ENCODE results near the gene ATP6V0C.

The ATP6V0C gene

DNA sequence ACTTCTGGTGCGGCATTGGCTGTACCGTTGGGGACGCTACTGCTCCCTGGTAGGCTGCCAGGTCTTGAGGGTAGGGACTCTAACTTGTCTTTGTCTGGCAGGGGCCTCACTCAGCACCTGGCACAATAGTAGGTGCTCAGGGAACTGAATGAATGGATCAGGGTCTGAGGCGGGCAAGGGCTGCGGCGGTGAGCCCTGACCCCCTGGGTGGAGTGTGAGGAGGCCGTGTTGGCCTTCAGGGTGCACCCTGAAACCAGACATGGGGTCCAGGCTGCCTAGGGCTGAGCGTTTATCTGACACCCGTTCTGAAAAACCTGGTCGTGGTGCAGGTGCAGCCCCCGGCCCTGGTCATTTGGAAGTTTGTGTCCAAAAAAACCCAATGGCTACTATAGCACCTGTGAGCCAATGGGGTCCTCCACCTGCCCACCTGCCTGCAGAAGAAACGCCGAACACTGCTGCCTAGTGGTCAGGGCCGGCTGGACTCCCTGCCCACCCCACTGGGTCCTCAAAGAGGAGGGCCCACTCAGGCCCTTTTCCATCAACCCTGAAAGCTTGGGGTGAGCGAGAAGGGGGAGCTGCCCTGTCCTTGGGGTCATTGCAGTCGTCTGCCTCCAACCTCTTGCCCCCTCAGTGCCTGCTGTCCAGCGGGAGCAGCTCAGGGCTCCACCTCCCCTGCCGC is 4.9 kb upstream of the ATP6V0C start:
- DNase-seq (ENCODE audit: low read depth in 2 of 2, low spot score in 1 of 2): no peak

DNA sequence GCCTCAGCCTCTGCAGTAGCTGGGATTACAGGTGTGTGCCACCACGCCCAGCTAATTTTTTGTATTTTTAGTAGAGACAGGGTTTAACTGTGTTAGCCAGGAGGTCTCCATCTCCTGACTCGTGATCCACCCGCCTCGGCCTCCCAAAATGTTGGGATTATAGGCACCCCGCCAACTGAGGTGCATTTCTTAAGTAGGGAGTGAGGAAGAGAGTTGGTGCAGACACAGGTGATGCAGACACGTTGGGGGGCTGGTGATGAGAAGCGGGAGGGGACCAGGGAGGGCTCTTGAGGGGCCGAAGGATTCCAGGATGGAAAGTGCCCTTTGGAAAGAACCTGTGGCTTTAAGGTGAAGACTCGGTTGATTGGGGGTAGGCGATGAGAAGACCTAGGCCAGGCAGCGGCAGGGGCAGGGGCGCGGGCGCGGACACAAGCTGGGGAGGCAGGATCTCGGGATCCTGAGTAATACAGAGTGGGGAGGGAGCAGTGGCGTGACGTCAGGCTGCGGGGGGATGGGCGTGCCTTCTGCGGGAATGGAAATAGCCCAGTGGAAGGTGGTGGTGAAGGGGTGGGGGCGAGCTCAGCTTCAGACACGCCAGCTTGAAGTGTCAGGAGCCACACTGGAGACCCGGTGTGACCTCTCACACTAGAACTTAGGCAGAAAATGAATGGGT is 2.5 kb upstream of the ATP6V0C start:
- DNase-seq (ENCODE audit: low read depth in 2 of 2, low spot score in 1 of 2): no peak

DNA sequence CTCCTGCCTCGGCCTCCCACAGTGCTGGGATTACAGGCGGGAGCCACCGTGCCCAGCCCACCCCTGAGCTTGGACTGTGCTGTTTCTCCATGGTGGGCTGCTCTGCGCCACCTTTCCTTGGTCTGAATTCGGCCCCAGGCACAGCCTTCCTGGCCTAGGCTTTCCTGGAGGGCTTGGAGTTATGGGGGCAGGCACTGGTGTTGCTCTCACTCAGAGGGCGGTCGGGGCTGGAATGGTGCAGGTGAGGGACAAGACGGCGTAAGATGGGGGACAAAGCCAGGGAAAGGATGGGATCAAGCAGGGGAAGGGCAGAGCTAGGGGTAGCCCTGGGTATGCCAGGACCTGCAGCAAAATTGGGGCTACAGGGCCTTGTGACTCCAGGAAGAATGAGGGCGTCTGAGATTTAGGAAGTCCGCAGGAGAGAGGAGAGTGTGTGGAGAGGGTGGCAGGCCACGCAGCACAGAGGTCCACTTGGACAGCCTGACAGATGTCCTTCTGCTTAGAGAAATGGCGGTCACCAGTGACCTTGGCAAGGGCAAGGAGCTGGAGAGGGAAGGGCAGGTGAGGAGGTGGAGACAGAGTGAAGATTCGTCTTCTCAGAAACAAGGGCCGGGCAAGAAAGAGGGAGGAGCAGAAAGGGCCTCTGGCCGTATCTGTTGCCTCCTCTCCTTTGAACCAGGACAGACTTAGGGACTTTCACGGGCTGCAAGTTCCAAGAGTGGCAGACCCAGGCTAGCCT is 1.6 kb upstream of the ATP6V0C start:
- DNase-seq (ENCODE audit: low read depth in 2 of 2, low spot score in 1 of 2): no peak

DNA sequence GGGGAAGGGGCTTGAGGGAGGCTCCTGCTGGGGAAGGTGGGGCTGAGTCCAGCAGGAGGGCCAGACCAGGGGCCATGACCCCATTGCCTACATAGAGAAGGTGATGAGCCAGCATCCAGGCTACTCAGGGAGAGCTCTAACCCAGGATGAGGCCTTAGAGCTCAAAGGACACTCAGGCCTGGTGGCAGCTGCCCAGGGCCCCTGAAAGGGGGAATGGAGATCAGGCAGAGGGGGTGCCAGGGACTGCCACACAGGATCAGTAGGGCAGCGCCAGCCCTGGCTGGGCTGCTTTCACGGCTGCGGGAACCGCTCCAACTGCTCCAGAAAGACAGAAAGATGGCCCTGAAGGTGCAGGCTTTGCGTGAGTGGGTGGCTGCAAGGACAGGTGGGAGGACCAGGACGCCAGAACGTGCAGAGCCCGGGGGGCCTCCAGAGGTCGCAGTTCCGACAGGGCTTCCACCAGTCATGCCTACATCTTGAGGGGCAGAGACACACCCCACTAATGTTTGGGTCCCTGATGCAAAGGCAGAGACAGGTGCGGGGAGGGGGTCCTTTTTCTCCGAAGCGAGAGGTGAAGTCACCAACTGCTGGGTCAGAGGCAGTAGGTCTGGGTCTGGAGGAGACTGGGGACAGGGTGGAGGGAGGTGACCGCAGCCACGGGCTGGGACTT is 882 bp upstream of the ATP6V0C start:
- no peak for DNase-seq (ENCODE audit: low read depth in 2 of 2, low spot score in 1 of 2)

DNA sequence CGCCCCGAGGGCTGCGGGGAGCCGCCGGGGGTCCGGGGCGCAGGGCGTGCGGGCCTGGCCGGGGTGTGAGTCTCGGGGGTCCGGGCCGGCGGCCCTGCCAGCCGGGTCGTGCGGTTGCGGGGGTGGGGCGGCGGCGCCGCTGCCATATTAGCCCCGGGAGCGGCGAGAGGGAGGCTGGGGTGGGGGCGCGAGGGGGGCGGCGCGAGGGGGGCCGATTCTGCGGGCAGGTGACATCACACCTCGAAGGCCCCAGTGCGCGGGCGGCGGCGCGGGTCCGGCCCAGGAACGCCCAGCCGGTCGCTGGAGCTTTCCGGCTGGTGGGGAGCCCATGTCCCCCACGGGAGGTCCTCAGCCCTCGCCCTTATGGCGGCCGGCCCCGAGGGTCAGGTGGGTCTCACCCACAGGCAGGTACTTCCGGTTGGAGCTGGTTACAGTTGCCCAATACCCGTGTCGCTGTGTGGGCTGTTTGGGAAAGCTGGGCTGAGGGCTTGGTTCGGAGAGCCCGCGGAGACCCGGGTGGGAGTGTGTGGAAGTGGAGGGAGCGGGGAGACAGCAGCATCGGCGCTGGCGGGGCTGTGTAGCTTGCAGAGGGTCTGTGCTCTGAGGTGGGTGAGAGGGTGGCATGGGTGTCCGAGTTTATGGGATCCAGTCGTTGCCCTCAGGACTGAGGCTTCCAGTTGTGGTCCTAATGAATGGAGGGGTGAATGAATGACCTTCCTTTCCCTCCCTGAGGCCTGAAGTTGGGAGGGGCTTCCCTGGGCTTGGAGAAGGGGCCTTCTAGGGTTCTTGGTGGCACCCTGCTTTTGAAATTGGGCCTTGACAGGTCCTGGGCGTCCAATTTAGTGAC is 804 bp downstream of the ATP6V0C start:
- no peak for DNase-seq (ENCODE audit: low read depth in 2 of 2, low spot score in 1 of 2)

DNA sequence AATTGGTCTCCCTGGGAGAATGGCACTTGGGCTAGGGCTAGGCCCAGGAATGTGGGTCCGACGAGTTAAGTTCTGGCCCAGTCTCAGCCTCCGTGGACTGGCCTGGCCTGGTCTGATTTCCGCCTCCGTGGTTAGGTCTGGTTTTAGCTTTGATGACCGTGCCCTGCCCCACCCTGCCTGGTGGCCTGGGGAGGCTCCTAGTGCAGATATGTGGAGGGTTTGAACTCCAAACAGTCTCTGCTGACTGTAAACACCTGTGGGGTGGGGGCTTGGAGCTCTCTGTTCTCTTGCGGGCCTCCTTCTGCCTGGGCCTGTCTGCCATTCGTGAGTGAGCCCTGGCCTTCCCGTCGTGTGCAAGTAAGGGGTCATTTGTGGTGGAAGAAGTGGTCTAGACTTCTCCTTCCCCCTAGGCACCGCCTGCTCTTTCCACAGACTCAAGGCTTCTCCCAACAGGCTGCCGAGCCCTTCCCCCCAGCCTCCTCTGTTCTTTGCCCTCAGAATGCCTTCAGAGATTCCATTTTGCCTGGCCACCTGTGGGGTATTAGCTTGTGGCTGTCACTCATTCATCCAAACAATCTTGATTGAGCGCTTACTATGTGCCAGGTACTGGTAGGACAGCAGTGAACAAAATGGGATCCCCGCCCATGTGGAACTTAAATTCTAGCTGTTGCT is 1.6 kb downstream of the ATP6V0C start:
- DNase-seq (ENCODE audit: low read depth in 2 of 2, low spot score in 1 of 2): no peak

DNA sequence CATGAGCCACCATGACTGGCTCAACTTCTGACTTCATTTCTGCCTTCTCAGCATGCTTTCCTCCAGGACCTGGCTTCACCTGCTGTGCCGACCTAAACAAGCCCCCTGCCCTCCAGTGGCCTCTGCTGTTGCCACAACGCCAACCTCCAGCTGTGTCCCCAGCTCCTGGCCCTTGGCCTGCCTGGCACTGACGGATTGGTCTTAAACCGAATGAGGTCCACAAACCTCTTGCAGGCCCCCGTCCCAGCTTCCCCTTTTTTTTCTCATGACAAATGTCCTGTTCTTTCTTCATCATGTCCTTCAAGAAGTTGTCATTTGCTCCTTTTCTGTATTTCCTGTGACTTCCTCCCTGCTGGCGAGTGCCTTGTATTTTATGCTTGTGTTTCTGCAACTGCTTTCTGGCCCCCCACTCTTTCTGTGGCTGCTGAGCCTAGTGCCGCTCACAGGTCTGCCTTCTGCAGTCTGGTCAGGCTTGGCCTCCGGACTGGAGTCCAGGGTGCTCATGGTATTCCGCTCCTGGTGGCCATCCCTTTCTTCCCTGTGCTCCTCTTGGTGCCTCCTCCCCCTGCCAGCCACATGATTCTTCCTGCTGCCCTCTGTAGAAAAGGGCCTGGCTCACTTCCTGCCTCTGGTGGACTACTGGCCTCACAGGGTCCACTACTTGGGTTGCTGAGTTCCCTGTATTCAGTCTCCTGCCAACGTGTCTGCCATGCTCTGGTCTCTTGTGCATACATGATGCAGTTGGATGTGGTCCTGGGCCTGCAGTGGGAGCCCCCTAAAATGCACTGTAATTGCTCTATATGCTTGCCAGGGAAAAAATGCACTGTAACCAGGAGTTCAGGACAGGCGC is 2.9 kb downstream of the ATP6V0C start:
- no peak for DNase-seq (ENCODE audit: low read depth in 2 of 2, low spot score in 1 of 2)

DNA sequence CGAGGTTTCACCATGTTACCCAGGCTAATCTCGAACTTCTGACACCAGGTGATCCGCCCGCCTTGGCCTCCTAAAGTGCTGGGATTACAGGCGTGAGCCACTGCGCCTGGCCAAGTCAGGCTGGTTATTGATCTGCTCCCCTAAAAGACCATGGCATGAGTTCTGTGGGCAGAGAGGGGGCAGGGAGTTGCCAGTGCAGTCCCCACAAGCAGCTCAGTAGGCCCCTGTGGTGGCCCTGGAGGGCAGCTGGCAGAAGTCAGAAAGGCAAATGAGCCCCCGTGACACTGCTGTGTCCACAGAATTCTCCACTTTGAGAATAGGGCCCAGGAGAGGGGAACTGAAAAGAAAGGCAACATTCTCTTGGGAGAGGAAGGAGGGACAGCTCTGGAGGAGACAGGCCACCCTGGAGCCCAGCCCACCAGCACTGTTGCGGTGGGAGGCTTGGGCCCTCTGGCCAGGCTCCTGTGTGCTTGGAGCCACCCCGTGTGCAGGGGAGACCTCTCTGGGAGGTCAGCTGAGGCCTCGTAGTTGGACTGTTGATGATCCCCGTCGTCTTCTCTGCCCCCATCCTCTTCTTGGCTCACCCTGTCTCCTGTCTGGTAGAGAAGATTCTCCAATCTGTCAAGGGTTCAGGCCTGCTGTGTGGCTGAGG is 4.3 kb downstream of the ATP6V0C start:
- no peak for DNase-seq (ENCODE audit: low read depth in 2 of 2, low spot score in 1 of 2)

DNA sequence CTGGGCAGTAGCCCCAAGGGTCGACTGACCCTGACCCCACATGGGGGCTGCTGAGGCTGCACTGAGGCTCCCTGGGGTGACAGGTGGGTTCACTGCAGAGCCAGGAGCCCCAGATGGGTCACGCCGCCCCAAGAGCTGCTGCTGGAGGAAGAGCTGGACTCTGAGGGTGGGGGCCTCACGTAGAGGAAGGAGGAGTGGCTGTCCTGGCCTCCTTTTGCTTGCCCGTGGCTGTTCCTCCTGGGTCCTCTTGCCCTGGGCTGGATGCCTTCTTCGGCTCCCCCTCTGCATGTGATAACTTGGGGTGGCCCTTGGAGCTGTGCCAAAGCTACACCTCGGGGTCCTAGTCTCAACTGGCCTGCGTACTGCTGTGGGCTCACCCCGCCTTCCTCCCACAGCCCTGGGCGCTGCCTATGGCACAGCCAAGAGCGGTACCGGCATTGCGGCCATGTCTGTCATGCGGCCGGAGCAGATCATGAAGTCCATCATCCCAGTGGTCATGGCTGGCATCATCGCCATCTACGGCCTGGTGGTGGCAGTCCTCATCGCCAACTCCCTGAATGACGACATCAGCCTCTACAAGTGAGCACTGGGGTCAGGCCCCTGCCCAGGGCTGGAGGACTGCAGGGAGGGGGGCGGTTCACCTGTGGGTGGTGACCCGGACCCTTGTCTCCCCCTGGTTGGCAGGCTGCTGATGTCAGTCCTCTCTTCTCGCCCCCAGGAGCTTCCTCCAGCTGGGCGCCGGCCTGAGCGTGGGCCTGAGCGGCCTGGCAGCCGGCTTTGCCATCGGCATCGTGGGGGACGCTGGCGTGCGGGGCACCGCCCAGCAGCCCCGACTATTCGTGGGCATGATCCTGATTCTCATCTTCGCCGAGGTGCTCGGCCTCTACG is 5.3 kb downstream of the ATP6V0C start:
- no peak for DNase-seq (ENCODE audit: low read depth in 2 of 2, low spot score in 1 of 2)

DNA sequence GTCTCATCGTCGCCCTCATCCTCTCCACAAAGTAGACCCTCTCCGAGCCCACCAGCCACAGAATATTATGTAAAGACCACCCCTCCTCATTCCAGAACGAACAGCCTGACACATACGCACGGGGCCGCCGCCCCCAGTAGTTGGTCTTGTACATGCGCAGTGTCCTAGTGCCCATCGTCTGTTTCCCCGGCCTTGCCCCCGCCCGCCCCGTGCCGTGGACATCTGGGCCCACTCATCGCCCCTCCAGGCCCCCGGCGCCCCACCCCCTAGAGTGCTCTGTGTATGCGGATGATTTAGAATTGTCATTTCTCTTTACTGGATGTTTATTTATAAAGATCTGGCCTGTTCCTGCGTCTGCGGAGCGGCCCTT is 5.9 kb downstream of the ATP6V0C start:
- DNase-seq (ENCODE audit: low read depth in 2 of 2, low spot score in 1 of 2): no peak

DNA sequence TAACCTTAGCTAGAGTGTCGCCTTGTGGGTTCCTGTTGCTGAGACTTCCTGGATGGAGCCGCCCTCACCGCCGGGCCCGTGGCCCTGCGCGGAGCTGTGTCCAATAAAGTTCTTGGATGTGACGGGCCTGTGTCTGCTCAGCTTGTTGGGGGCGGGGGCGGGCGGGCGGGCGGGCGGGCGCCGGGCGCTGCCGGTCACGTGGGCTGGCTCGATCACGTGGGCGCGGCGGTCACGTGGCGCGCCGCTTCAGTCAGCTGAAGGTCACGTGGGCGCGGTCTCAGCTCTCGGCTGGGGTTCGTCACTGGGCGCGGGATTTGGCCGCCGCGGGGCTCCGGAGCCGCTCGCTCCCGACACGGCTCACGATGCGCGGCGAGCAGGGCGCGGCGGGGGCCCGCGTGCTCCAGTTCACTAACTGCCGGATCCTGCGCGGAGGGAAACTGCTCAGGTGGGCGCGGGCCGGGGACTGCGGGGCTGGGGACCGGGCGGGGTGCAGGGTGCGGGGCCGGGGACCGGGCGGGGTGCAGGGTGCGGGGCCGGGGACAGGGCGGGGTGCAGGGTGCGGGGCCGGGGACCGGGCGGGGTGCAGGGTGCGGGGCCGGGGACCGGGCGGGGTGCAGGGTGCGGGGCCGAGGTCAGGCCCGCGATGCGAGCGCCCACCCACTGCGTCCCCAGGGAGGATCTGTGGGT is 6.5 kb downstream of the ATP6V0C start, which contains the start of gene AMDHD2:
Gene AMDHD2 (plus strand): TSS at position 275 of the 687 bp plus-strand sequence. CDS start 88 bp downstream, at position 363.
- DNase-seq (ENCODE audit: low read depth in 2 of 2, low spot score in 1 of 2): peak; percentile 71 to 77

DNA sequence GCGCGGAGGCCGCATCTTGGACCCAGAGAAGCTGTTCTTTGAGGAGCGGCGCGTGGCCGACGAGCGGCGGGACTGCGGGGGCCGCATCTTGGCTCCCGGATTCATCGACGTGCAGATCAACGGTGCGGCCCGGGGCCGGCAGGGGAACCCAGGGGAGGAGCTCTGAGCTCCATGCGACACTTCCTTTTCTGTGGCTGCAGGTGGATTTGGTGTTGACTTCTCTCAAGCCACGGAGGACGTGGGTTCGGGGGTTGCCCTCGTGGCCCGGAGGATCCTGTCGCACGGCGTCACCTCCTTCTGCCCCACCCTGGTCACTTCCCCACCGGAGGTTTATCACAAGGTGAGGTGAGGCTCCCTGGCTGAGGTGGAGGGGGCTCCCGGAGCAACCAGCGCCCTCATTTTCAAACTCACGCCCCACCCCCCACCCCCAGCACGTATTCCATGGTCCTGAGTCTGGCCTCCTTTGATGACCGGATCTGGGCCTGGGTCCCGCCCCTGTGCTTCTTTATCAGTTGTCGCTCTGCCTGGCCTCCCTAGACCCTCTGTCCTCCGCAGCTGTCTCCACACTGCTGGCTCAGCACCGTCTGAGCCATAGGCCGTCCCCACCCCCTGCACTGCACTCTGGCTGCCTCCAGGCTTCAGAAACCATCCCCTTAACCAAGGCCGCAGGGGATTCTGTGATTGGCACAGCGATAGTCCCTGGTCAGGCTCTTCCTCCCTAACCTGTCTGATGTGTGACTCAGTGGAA is 7.2 kb downstream of the ATP6V0C start:
- DNase-seq (ENCODE audit: low read depth in 2 of 2, low spot score in 1 of 2): peak in 1 of 2 donors; percentile 29

DNA sequence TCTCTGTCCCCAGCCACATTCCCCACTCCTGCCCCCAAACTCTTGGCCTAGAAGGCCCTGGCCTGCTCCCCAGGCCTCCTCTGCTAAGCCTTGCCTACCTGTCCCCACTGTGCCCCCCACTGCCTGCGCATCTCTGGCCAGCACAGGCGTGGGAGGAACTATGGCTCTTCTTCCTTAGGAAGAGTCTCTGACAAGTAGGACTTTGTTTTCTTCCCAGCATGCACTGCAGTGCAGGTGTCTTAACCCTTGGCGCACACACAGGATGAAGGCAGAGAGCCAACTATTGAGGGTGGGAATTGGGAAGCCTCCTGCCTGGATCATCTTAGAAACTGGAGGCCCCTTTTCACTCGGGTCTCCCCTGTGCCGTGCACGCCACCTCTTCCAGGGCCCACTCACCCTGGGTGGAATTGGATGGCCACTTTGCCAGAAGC is 10.1 kb downstream of the ATP6V0C start:
- no peak for DNase-seq (ENCODE audit: low read depth in 2 of 2, low spot score in 1 of 2)

DNA sequence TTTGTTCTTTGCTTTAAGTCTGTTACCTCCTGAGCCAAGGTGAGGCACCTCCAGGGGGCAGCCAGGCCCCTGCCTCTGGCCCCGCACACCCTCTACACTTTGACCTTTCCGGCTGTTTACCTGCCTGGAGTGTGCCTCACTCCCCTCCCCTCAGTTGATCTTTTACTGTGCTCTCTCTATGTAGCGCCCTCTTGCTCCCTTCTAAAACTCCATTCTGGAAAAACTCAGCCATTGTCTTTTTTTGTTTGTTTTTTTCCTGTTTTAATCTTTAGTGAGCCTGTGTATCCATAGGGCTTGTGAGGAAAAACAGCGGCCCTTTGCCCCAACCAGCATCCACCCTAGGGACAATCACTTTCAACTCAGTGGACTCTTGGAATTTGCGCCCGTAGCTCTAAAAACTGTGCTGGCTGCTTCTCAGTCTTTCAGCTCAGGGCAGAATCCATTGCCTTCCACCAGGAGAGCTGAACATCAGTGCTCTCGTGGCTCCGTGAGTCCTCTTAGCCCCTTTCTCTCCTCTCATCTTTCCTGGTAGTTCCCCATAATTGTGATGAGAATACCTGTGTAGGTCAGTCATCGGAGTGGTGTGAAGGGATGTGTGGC is 10.7 kb downstream of the ATP6V0C start:
- no peak for DNase-seq (ENCODE audit: low read depth in 2 of 2, low spot score in 1 of 2)

DNA sequence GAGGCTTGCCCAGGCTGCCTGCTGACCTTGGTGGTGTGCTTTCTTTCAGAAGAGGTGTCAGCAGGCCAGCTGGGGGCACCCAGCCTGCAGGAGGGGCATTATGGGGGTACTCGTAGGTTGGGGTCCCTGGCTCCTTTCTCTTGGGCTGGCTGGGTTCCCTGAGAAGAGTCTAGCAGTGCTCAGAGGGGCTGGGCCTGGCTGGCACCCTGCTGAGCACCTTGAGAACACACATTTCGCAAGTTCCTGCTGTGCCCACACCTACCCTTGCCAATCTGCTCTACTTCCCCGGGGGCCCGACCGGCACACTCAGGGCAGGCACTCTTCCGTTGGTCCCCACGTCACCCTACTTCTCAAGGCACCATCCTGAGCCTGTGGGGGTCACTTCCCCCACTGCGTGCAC is 12.4 kb downstream of the ATP6V0C start:
- DNase-seq (ENCODE audit: low read depth in 2 of 2, low spot score in 1 of 2): no peak

Data from stimulated activated CD8-positive, alpha-beta memory T cell treated with anti-CD3 and anti-CD28 coated beads, Interleukin-4, amount 100 ng/mL, for 1 hour (primary cell).